NCI-H510A treated with DMSO at 0.1 percent for 48 hours (cell line): Measurements from ENCODE around the gene COL3A1.

ENCODE experiments used
- DNase-seq: peaks from one replicate; lab custom pipeline; 2025; lab: John Stamatoyannopoulos, UW

Gene COL3A1

DNA sequence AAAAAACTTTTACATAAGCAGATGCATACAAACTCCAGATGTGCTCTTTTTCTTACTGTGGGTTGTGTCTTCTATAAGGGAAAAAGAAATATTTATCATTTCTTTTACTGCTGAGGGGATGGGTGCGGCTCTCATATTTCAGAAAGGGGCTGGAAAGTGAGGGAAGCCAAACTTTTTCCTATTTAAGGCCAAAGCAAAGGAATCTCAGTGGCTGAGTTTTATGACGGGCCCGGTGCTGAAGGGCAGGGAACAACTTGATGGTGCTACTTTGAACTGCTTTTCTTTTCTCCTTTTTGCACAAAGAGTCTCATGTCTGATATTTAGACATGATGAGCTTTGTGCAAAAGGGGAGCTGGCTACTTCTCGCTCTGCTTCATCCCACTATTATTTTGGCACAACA lies at the start of gene COL3A1:
COL3A1 (plus strand) TSS at position 210 of the 400 bp plus-strand sequence; CDS start at position 327, 117 bp downstream.
- DNase-seq, result no peak

DNA sequence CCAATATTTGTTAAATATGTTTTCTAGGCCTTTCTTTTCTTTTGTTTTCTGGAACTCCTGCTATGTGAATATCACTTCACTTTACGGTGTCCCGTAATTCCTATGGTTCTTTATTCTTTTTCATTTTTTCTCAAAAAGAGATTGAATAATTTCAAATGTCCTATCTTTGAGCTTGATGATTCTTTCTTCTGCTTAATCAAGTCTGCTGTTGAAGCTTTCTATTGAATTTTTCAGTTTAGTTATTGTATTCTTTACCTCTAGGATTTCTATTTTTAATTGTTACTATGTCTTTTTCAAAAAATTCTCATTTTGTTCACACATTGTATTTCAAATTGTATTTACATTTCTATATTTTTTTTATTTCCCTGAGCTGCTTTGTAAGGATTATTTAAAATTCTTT lies 45.5 kb upstream of the COL3A1 start:
- no peak for DNase-seq

DNA sequence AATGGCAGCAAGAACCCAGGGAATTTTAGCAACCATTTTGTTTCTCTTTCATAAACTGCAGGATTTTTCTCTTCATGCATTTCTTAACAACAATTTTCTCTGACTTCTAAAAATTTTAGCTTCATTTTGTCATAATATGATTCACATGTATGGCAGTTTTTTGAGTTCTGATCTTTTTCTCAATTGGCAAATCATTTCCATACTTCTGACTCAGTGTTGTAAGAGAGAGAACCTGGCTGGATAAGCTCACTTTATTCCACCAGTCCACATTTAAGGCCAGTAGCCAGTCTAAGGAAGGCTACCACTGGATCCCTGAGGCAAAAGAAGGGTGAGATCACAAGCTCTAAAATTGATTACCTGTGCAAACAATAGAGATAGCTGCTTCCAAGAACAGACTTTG lies 42.8 kb upstream of the COL3A1 start:
- DNase-seq, result no peak

DNA sequence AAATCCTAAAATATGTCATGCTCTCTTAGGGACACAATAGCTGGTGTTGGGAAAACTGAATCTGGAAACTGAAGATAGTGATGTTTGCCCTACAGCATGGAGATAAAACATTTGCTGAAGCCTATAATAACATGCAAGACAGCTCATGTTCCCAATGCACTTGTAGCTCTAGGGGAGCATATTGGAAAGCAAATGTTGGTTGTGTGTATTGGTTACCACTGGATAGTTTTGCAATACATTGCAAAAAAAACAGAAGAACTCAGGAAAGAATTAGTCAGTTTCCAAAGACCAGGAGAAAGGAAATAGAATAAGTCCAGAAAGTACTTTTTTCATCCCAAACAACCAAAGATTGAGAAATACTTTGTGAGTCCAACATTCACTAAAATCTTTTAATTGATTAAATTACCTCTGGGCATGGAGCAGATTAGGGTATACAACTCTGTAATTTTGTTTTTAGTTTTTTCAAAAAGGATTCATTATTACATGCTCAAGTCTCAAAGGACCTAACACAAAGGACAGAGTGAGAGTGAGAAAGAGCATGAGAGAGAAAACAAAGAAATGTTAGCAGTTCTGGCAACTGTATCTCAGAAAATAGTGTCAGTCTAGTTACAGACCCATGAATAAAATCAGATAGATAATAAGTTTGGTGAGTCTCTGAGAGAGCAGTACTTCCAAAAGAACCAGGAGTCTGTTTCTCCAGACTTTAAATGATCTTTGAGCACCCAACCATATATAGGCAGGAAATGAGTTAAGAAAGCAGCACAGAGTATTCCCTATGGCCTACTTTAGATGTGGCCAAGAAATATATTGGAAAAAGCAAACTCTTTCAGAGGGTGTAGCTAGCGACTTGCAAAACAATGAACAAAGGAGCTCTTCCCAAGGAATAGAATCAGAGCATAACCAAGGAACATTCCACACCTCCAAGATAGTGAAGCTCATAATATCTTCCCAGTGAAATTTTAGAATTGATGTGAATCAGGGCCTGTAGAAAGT lies 36.6 kb upstream of the COL3A1 start:
- DNase-seq, result no peak

DNA sequence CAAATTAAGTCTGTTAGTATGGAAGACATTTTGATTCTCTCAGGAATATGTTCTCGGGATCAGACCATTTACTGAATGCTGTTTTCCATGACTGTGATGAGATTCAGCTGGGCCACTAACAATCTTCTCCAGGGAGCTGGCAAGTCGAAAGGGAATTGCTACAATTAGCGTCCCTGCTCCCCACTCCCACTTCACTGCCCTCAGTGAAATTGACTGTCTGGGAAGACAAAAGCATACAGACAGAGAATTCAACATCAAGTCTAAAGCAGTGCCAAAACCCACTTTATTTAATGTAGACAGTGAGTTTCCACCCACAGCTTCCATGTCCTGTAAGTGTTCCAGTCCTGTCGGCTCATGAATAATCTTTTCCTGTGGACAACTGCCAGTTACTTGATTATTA lies 34.0 kb upstream of the COL3A1 start:
- DNase-seq, result no peak

DNA sequence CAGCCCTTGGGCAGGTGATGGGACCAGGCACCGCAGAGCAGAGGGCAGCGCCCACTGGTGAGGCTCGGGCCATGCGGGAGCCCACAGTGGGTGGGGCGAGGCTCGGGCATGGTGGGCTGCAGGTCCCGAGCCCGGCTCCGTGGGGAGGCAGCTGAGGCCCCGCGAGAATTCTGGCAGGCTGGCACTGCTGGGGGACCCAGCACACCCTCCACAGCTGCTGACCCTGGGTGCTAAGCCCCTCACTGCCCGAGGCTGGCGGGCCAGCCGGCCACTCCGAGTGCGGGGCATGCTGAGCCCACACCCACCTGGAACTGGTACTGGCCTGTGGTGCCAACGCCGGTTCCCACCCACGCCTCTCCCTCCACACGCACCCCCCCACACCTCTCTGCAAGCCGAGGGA lies 29.7 kb upstream of the COL3A1 start:
- no peak for DNase-seq

DNA sequence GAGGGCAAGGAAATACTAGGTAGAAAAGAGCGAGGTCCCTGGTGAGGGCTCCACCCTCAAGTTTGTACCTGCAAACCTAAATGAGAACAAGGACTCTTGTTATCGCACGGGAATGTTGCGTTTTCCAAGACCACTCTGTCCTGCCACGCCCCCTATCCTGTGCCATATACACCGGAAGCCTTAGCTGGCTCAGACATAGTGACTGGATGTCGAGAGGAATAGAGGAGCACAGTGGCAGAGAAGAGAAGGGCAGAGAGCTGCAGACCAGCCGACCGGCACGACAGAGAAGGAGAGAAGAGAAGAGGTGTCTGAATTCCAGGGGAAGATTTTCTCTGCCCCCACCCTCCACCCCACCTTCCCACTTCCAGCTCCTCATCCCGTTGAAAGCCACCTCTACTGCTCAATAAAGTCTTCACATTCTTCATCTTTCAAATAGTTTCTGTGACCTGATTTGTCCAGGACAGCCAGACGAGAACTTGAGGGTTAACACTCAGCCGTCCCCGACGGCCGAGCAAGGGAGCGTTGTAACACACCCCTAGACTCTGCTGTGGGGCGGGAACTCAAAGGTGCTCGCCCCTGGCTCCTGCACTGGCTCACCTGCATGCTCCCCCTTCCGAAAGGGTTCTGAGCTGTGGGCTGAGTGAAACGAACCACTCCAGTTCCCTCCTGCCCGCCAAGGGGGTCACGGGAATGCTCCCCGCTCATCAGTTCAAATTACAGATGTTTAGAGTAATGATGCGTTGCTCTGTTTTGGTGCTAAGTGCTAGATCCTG lies 24.9 kb upstream of the COL3A1 start:
- no peak for DNase-seq

DNA sequence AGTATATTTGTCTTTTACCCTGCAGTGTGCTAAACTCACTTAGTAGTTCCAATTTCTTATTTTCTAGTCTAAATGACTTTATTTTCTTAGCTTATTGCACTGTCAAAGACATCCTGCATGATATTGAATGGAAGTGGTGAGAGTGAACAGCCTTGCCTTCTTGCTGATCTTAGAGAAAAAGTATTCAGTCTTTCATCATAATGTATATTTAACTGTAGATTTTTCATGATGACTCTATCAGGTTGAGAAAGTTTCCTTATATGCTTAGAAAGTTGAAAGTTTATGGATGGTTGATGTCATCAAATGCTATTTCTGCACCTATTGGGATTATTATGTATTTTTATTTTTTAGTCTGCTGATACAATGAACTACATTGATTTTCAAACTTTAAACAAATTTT lies 21.3 kb upstream of the COL3A1 start:
- no peak for DNase-seq

DNA sequence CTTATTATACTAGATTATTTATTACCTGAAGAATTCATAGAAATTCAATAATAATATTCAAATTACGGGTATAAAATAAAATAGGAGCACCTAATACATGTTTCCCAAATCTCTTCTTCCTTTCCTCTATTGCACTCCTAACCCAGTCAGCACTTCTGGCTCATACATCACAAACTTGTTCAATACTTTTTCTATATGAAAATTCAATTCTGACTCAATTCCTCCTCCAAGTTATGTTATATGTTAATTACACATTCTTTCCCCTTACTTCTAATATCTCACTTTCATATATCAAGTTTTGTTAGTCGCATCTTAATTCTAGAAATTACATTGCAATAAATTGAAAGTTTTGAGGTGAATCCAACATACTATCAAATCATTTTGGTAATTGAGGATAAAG lies 17.9 kb upstream of the COL3A1 start:
- DNase-seq, result no peak

DNA sequence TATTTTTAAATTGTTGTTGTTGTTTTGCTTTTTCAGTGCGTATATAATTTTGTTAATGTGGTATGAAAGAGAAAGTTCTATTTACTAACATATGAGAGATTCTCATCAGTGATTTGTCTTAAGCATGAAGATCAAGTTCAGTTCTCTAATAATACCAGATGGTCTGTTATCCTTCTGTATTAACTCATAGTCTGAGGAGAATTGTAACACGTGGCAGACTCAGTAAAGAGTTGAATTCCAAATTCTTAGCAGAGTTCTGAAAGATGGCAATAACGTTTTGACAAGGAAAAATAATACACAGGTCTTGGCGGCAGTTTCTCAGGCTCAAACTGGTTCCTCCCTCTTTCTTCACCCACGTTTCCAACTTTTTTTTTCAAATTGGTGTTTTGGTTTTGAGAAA lies 17.2 kb upstream of the COL3A1 start:
- no peak for DNase-seq

DNA sequence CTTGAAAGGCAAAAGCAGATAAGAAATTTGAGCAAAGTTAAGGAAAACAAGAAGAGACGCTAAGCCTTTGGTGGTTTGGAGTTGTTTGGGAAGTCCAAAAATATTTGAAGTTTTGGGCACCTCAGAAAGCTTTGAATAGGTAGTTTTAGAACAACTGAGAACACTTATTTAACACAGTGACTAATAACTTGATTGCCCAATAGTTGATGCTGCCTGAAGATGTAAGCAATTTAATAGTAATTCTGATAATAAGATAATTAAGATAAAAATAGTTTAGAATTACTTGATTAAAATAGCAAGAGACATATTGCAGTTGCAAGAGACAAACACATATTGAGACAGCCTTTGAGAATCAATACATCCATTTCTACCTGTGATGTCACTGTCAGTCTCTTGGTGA lies 16.5 kb upstream of the COL3A1 start:
- DNase-seq, result no peak

DNA sequence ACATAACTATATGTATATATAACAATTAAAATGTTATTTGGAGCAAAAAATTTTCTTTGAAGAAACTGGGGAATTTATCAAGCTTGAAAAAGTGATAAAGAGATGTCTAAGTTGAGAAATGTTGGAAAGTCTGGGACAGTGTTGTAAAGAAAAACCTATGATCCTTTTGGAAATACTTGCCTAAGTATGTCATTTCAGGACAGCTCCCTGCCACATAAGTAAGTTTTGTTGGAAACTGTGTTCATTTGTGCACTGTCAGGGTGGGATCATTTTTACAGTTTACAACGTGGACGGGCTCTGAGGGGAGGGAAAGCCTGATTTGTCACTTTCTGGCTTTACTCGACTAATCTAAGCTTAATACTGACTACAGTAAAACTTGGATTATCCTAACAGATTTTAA lies 10.4 kb upstream of the COL3A1 start:
- DNase-seq, result no peak

DNA sequence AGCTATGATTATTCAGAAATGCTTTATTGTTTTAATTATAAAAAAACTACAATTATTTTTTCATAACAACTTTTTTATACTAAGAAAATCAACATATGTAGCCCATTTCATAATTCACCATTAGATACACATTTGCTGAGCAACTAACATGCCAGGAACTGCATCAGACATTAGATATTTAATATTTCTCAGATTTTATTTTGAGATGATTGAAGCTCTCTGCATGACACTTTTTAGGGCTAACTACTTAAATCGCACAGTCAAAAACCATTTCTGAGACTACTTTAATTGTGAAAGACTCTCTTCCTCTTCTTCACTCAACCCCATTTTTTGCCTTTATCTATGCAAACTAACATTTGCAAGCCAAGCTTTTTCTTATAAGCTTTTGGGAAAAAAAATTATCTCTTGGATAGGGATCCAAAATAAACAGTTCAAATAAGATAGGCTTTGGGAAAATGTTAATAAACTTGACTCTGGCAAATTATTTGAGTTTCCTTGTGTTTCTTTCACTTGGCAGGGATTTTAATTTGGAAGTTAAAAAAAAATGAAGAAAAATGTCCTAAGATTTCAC lies 9.1 kb upstream of the COL3A1 start:
- no peak for DNase-seq

DNA sequence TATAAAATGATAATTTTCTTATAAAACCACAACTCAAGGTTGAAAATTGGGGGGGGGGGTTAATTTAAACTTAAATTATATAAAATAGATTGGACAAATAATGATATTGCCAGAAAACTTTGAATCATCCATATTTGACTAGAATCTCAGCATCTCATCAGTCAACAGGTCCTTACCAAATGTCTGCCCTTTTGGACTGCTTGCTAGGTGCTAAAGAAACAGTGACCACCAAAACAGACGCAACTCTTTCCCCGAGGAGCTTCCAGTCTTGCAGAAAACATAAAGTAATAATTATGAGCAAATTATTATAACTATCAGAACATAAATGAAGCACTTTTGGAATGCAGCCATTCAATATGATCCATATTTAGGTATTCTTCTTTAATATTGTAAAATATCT lies 8.6 kb upstream of the COL3A1 start:
- no peak for DNase-seq

DNA sequence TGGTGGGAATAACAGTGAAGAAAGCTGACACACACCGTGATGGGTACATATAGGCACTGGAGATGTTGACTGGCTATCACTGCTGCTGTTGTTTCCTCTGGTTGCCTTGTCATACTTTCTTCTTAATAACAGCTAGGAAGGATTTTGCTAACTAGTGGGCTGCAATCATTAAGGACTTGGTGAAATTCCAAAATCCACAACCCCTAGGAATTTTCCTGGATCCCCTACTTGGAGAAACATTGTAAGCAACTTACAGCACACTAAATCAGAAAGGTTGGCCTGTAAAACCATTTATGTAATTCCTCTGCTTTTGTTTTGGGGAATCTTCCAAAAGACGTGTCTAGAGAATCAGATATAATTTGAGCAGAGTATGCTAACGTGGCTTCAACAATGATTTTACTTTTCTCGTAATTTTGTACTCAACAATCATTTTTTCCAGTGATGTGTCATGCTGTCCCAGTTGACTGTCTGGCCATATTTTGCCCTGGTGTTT lies 8.0 kb upstream of the COL3A1 start:
- DNase-seq, result no peak

DNA sequence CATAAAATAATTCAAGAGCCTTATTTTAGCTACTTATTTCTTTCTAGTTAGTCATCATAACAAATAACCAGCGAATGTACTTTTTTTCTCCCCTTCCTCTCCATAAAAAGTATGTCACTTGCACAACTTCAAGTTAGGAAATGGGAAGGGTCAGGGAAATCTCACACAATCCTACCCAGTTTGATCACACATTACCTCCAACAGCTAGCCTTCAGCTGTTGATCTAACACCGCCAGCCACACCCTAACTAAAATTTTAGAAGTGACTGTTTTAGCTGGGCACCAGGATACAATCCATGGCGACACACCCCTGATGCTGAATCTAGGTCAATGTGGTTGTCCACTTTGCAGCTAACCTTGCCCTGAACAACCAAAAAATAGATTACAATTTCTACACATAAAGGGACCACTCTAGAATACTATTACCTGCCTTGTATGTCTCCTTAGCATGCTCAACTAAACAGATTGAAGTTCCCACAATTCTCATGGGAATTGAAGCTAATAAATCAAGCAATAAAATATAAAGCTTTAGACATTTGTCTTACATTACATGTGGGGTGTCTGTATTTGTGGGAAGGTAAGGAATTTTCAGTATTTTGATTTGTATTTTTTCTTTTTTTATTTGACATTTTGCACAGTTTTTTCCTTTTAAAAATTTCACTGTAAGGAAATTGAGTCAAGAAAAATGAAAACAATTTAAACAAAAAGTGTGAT lies 7.3 kb upstream of the COL3A1 start:
- no peak for DNase-seq

DNA sequence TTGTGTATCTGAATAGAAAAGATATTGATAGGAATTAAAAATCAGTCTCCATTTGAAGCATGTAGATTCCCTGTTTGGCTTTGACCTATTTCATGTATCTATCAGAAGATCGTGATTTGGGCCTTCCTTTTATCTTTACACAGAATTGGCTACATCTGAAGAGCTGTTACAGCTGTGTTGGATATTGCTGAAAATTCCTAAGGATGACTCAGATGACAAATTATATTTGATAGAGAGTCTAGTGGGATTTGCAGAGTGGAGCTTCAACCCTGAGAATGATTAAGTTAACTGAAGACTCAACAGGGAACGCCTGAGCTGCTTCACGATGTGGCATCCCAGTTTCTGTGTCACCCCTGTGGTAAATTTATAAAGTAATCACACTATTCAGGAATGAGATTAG lies 4.9 kb upstream of the COL3A1 start:
- DNase-seq, result no peak

DNA sequence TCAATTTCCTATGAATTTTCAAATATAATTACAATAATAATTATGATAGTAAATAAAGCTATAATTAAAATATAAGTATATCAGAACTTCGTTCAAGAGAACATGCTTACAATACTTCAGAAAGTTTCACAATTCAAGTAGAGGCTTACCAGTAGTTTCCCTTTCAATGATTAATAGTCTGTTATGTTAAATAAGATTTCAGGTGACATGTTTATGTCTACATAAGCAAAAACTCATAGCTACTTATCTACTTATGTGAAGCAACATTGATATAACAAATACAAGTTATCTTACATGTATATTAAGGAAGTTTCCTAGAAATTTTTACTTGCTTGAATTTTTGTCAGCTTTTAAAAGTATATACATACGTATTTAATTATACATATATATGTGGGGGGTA lies 4.5 kb upstream of the COL3A1 start:
- no peak for DNase-seq

DNA sequence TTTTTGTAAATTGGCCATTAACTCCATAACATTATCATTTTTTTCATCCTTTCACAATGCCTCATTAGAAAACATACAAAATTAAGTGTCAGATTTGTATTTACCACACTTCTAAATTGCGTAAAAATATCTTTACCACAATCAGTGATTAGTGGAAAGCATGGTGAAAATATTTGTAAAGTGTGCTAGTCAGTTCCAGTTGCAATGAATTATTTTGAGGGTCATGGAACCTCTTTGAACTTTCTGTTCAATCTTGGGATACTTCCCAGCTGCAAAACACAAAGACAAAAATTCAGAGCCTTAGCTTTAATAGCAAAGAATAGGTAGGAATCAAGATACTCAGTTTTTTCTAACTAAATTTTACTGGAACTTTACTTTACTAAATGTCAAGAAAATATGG lies 4.0 kb upstream of the COL3A1 start:
- DNase-seq, result no peak

DNA sequence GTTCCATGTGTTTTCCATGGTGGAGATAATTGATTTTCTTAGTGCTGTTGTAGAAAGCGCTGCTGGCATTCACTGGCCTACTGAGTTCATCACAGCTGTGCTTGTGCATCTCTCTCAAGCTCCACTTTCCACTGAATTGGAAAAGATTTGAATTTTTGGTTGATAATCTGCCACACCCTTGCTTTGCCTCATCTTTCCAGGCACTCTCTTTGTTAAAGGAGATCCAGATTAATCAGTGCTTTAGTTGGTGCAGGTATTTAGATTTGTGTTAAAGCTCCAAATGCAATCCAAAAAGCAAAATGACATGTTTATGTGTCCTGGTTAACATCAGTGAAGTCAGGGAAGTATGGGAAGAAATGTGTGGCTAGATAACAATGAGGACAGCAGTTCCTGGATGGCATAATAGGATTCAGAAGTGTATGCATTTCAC lies 2.7 kb upstream of the COL3A1 start:
- DNase-seq, result no peak

DNA sequence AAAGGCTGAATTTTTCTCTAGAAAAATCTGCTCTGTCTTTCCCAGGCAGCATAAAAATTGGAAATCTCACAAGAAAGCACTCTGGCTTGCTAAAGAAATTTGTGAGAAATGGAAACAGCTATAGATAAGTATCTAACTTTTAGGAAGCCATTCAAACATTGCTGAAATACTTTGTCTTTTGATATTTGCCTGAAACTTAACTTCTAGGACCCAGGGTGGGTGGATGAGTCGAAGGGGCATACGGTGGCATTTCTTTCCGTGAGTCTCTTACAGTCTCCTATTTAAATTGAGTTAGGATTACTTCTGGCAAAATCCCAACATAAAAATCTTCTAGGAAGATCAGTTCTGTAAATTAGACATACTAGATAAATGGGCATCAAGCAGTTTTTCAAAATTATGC lies 532 bp upstream of the COL3A1 start:
- no peak for DNase-seq

DNA sequence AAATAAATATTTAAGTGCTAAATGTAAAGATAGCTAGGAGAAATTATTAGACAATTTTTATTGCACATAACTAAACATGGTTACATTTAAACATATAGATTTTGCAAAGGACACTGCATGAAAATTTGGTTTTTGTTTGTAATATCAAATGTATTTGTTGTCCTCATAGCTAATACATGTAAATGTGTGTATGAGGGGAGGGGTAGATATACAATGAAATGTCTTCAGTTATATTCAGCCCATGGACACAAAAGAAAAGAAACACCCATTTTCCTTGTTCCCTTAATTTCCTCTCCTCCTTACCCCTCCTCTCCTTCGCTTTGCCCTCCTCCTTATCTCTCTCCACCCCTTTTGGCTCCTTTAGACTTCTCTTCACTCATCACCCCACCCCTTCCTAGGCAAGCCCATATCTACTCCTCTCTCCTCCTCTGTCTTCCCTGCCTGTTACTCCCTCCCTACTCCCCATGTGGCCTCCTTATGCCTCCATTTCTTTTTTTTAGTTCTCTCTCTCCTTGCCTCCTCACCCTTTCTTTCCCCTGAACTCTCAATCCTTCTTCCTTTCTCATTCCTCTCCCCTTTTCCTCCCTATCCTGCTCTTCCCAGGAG lies 1.4 kb downstream of the COL3A1 start:
- no peak for DNase-seq
